Breast epithelium (tissue), 3 donors: ENCODE measurements around the gene RPS3A.

Source experiments
- POLR2AphosphoS5 ChIP-seq, 3 donors: sonication (generic); formaldehyde crosslinking; IDR thresholded peaks; one replicate each; pipeline ENCODE4 v1.6.1; 2017; ENCODE audit warnings: antibody characterized with exemption in 3 of 3
- TF ChIP-seq, protein P1 (sequence below), 3 donors: fragments of 450-650 bp; IDR thresholded peaks; one replicate each; pipeline ENCODE4 v1.5.1; 2016 to 2017; ENCODE audit warnings: antibody characterized with exemption in 3 of 3, mild to moderate bottlenecking in 3 of 3, moderate library complexity in 3 of 3

- no peak for TF ChIP-seq POLR2AphosphoS5 (IDR thresholded peaks at IDR 0.05)
- TF ChIP-seq, protein P1, sequence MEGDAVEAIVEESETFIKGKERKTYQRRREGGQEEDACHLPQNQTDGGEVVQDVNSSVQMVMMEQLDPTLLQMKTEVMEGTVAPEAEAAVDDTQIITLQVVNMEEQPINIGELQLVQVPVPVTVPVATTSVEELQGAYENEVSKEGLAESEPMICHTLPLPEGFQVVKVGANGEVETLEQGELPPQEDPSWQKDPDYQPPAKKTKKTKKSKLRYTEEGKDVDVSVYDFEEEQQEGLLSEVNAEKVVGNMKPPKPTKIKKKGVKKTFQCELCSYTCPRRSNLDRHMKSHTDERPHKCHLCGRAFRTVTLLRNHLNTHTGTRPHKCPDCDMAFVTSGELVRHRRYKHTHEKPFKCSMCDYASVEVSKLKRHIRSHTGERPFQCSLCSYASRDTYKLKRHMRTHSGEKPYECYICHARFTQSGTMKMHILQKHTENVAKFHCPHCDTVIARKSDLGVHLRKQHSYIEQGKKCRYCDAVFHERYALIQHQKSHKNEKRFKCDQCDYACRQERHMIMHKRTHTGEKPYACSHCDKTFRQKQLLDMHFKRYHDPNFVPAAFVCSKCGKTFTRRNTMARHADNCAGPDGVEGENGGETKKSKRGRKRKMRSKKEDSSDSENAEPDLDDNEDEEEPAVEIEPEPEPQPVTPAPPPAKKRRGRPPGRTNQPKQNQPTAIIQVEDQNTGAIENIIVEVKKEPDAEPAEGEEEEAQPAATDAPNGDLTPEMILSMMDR (IDR thresholded peaks at IDR 0.05) = no peak
Observed at GRCh38 chr4:151133311-151133710, 33.9 kb downstream of the RPS3A start.
